OCI-LY1 (cell line): ENCODE data around the gene ZNF804A.

Source experiments
- EZH2 ChIP-seq: fragments of 200-600 bp; sonication (generic), shearing (Covaris generic); IDR thresholded peaks from 2 replicates; pipeline ENCODE4 v1.8.0; 2017; ENCODE audit warnings: borderline replicate concordance, mixed run types, mild to moderate bottlenecking, antibody characterized with exemption, low read length, moderate library complexity, mixed read lengths
- TF ChIP-seq, protein P1 (sequence below): fragments of 200-600 bp; sonication (generic), shearing (Covaris generic); IDR thresholded peaks from 2 replicates; pipeline ENCODE4 v1.5.1; 2017; ENCODE audit warnings: mild to moderate bottlenecking, antibody characterized with exemption, low read length, moderate library complexity, mixed read lengths

DNA sequence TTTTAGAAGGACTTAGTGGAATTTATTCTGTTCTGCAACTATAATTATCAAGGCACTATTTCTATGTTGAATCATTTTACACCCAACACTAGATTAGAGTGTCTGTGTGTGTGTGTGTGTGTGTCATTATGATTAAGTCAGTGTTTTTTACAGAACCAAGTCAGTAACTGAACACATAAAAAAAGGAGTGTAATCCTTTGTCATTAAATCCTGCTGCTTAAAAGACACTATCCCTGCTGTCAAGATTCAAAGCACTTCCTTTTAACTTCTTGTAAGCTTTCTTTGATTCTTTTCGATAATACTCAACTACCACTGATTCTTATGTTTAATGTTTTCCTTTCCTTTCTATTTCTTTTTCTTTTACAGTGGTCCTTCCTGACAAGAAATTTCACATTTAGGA, 306.7 kb downstream of the ZNF804A start:
- TF ChIP-seq, protein P1, sequence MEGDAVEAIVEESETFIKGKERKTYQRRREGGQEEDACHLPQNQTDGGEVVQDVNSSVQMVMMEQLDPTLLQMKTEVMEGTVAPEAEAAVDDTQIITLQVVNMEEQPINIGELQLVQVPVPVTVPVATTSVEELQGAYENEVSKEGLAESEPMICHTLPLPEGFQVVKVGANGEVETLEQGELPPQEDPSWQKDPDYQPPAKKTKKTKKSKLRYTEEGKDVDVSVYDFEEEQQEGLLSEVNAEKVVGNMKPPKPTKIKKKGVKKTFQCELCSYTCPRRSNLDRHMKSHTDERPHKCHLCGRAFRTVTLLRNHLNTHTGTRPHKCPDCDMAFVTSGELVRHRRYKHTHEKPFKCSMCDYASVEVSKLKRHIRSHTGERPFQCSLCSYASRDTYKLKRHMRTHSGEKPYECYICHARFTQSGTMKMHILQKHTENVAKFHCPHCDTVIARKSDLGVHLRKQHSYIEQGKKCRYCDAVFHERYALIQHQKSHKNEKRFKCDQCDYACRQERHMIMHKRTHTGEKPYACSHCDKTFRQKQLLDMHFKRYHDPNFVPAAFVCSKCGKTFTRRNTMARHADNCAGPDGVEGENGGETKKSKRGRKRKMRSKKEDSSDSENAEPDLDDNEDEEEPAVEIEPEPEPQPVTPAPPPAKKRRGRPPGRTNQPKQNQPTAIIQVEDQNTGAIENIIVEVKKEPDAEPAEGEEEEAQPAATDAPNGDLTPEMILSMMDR = no peak
- no peak for TF ChIP-seq EZH2
